GM13976 (cell line): ENCODE data around the gene LIM2.

Experiments
- DNase-seq: peaks from one replicate; pipeline ENCODE4 v3.0.0; 2012; ENCODE audit warnings: low spot score
- CTCF ChIP-seq: IDR thresholded peaks from 2 replicates; pipeline ENCODE4 v1.5.1; 2012; ENCODE audit warnings: borderline replicate concordance, mild to moderate bottlenecking; ENCODE audit not compliant: insufficient read depth; ENCODE audit errors: extremely low read depth, missing control alignments, control extremely low read depth
- in situ Hi-C: fragments of 300-500 bp; cut with MboI; formaldehyde crosslinking; loops from one replicate; pipeline ENCODE4 v1.12.0; 2022; ENCODE audit warnings: low sequenced_read_pairs, mixed read lengths, inconsistent platforms; ENCODE audit not compliant: unreplicated experiment

LIM2 gene

GRCh38 chr19:51380379-51380778 is 7.4 kb downstream of the LIM2 start:
- no peak for TF ChIP-seq CTCF
- in situ Hi-C loops: no loop called here
- no peak for DNase-seq

- TF ChIP-seq CTCF: no peak
- DNase-seq: no peak
- in situ Hi-C loops: no loop called here
Measured at GRCh38 chr19:51377422-51377821, 10.4 kb downstream of the LIM2 start.

- TF ChIP-seq CTCF: no peak
- no peak for DNase-seq
- in situ Hi-C loops: no loop called here
Measured at GRCh38 chr19:51375504-51376221, 12.1 kb downstream of the LIM2 start.

- in situ Hi-C loops: no loop called here
- no peak for TF ChIP-seq CTCF
- DNase-seq: peak; percentile 79
Measured at GRCh38 chr19:51372649-51373504, 14.9 kb downstream of the LIM2 start, which contains the start of gene NKG7. Gene NKG7 (minus strand): TSS chr19:51372654. CDS start chr19:51372535, 119 bp downstream.

GRCh38 chr19:51372021-51372648 is 15.6 kb downstream of the LIM2 start:
- TF ChIP-seq CTCF: no peak
- DNase-seq: no peak
- in situ Hi-C loops: no loop called here

- in situ Hi-C loops: no loop called here
- TF ChIP-seq CTCF: no peak
- no peak for DNase-seq
Measured at GRCh38 chr19:51371186-51371690, 16.5 kb downstream of the LIM2 start.
